Sigmoid colon (tissue), 7 donors: Measurements from ENCODE around the gene RAI14. TPM values are rescaled to one million over a fixed set of nuclear protein-coding genes. Genes with fewer than 3 reads are reported as not detected.

Experiments
- DNase-seq: peaks from one replicate; pipeline ENCODE4 v3.0.0-alpha.2; 2019
- H3K27ac ChIP-seq, 4 donors: fragments of 200-600 bp; sonication (generic); one replicate each; pipeline ENCODE4 v1.5.1; 2016 to 2019; ENCODE audit warnings: mild to moderate bottlenecking in 1 of 4
- H3K27me3 ChIP-seq, 3 donors: fragments of 200-600 bp; sonication (generic); one replicate each; pipeline ENCODE4 v1.5.1; 2019; ENCODE audit warnings: mild to moderate bottlenecking in 1 of 3
- H3K36me3 ChIP-seq, 4 donors: fragments of 200-600 bp; sonication (generic); one replicate each; pipeline ENCODE4 v1.5.1; 2016 to 2019
- H3K4me1 ChIP-seq, 4 donors: fragments of 200-600 bp; sonication (generic); one replicate each; pipeline ENCODE4 v1.5.1; 2017 to 2019
- H3K4me3 ChIP-seq, 4 donors: fragments of 200-600 bp; sonication (generic); one replicate each; pipeline ENCODE4 v1.5.1; 2017 to 2019; ENCODE audit warnings: mild to moderate bottlenecking in 2 of 4, moderate library complexity in 1 of 4
- H3K9me3 ChIP-seq, 4 donors: fragments of 200-600 bp in 3 of 4; sonication (generic) in 3 of 4; one replicate each; pipeline versions ENCODE4 v1.5.1 to v1.6.1; 2013 to 2019
- CTCF ChIP-seq, 4 experiments: fragments of 450-650 bp in 3 of 4; fragments of 200-600 bp in 1 of 4; IDR thresholded peaks; one replicate each; pipeline ENCODE4 v1.5.1; 2016 to 2019; ENCODE audit warnings: antibody characterized with exemption in 4 of 4, mild to moderate bottlenecking in 3 of 4, moderate library complexity in 2 of 4
- EP300 ChIP-seq, 4 donors: sonication (generic); formaldehyde crosslinking; IDR thresholded peaks; one replicate each; pipeline ENCODE4 v1.6.1; 2017; ENCODE audit warnings: antibody characterized with exemption in 4 of 4
- POLR2A ChIP-seq, 2 donors: fragments of 450-650 bp; IDR thresholded peaks; one replicate each; pipeline ENCODE4 v1.6.1; 2016; ENCODE audit warnings: antibody characterized with exemption in 2 of 2, mild to moderate bottlenecking in 2 of 2, moderate library complexity in 2 of 2
- POLR2AphosphoS5 ChIP-seq, 4 donors: sonication (generic); formaldehyde crosslinking; IDR thresholded peaks; one replicate each; pipeline ENCODE4 v1.6.1; 2017; ENCODE audit warnings: antibody characterized with exemption in 4 of 4
- WGBS, 2 donors: extraction: QIAGEN DNeasy Blood & Tissue Kit; methylation state at CpG; one replicate each; pipeline ENCODE4 v1.1.7; 2013; 5-methylcytosine and 5-hydroxymethylcytosine counted together
- intact Hi-C: fragments of 100-400 bp; cut with DNase I; formaldehyde crosslinking; loops from one replicate; pipeline ENCODE4 v1.15.1; 2023
- polyA plus RNA-seq, 3 donors: library from polyadenylated mRNA; stranded (reverse); fragments of 200-250 nt; gene quantifications; one replicate each; pipeline ENCODE4 v1.2.3, GENCODE V29; 2013
- total RNA-seq, 4 donors: library from RNA; depleted of rRNA; stranded (reverse); fragments of >200 nt; gene quantifications; one replicate each; pipeline ENCODE4 v1.1.0, GENCODE V29; 2016
- donor health status: healthy with polysubstance abuse.
- donor health status: Bipolar disorder and iron deficiency.
- donor health status: healthy.

The RAI14 gene
- total and polyA plus RNA-seq, 7 donors = 6.7 to 89.5 (median 23.4) TPM

GRCh38 chr5:34626751-34627150 lies 29.4 kb upstream of the RAI14 start:
- no peak overlapping the region for H3K27ac ChIP-seq
- no peak for DNase-seq
- 76 to 87% methylated on average over 5 of the region's 5 CpGs for WGBS, 2 donors
- H3K36me3 ChIP-seq = no peaks in the 10 kb centered on the region
- no peak for TF ChIP-seq POLR2A (IDR thresholded peaks at IDR 0.05)
- TF ChIP-seq EP300 (IDR thresholded peaks at IDR 0.05) = no peak
- no peak for TF ChIP-seq POLR2AphosphoS5 (IDR thresholded peaks at IDR 0.05)
- TF ChIP-seq CTCF (IDR thresholded peaks at IDR 0.05) = no peak
- H3K4me1 ChIP-seq = peaks cover 0 to 9% (median 3%) of the 10 kb centered on the region in 4 donors
- H3K9me3 ChIP-seq = peaks cover 0 to 5% (median 3%) of the 10 kb centered on the region in 4 donors
- intact Hi-C loops = no loop called here
- no peak overlapping the region for H3K4me3 ChIP-seq
- no peaks in the 10 kb centered on the region for H3K27me3 ChIP-seq

- H3K9me3 ChIP-seq = peaks cover 0 to 5% (median 3%) of the 10 kb centered on the region in 4 donors
- no peaks in the 10 kb centered on the region for H3K4me1 ChIP-seq
- no peak overlapping the region for H3K27ac ChIP-seq
- no peak for TF ChIP-seq POLR2AphosphoS5 (IDR thresholded peaks at IDR 0.05)
- TF ChIP-seq POLR2A (IDR thresholded peaks at IDR 0.05) = no peak
- no peak for TF ChIP-seq CTCF (IDR thresholded peaks at IDR 0.05)
- TF ChIP-seq EP300 (IDR thresholded peaks at IDR 0.05) = no peak
- 10 to 48% methylated on average over 1 of the region's 1 CpG for WGBS, 2 donors
- no peaks in the 10 kb centered on the region for H3K36me3 ChIP-seq
- no peaks in the 10 kb centered on the region for H3K27me3 ChIP-seq
- H3K4me3 ChIP-seq = no peak overlapping the region
- intact Hi-C loops = no loop called here
- no peak for DNase-seq
Observed at GRCh38 chr5:34627794-34628193, 28.3 kb upstream of the RAI14 start.

GRCh38 chr5:34628373-34628772 lies 27.8 kb upstream of the RAI14 start:
- H3K4me1 ChIP-seq = no peaks in the 10 kb centered on the region
- TF ChIP-seq POLR2A (IDR thresholded peaks at IDR 0.05) (no peak), POLR2AphosphoS5 (IDR thresholded peaks at IDR 0.05) (no peak), CTCF (IDR thresholded peaks at IDR 0.05) (no peak), EP300 (IDR thresholded peaks at IDR 0.05) (no peak)
- no peaks in the 10 kb centered on the region for H3K27me3 ChIP-seq
- intact Hi-C loops = no loop called here
- H3K27ac ChIP-seq = no peak overlapping the region
- 76 to 79% methylated on average over 3 of the region's 3 CpGs for WGBS, 2 donors
- DNase-seq = no peak
- peaks cover 0 to 5% (median 3%) of the 10 kb centered on the region in 4 donors for H3K9me3 ChIP-seq
- H3K4me3 ChIP-seq = no peak overlapping the region
- H3K36me3 ChIP-seq = no peaks in the 10 kb centered on the region

GRCh38 chr5:34630596-34630995 lies 25.5 kb upstream of the RAI14 start:
- H3K4me3 ChIP-seq = no peak overlapping the region
- no peak for TF ChIP-seq CTCF (IDR thresholded peaks at IDR 0.05)
- TF ChIP-seq POLR2A (IDR thresholded peaks at IDR 0.05) = no peak
- no peak for TF ChIP-seq EP300 (IDR thresholded peaks at IDR 0.05)
- no peak for TF ChIP-seq POLR2AphosphoS5 (IDR thresholded peaks at IDR 0.05)
- DNase-seq = no peak
- 89 to 92% methylated on average over 4 of the region's 4 CpGs for WGBS, 2 donors
- H3K4me1 ChIP-seq = no peaks in the 10 kb centered on the region
- H3K27me3 ChIP-seq = no peaks in the 10 kb centered on the region
- no peaks in the 10 kb centered on the region for H3K36me3 ChIP-seq
- no peak overlapping the region for H3K27ac ChIP-seq
- H3K9me3 ChIP-seq = peaks cover 0 to 5% (median 3%) of the 10 kb centered on the region in 4 donors
- intact Hi-C loops = no loop called here

- intact Hi-C loops = no loop called here
- H3K9me3 ChIP-seq = peaks cover 0 to 5% (median 3%) of the 10 kb centered on the region in 4 donors
- no peak for DNase-seq
- WGBS, 2 donors = 77 to 86% methylated on average over 8 of the region's 8 CpGs
- H3K4me3 ChIP-seq = no peak overlapping the region
- H3K36me3 ChIP-seq = no peaks in the 10 kb centered on the region
- H3K27ac ChIP-seq = no peak overlapping the region
- no peak for TF ChIP-seq POLR2A (IDR thresholded peaks at IDR 0.05)
- TF ChIP-seq EP300 (IDR thresholded peaks at IDR 0.05) = no peak
- H3K4me1 ChIP-seq = no peaks in the 10 kb centered on the region
- no peaks in the 10 kb centered on the region for H3K27me3 ChIP-seq
Observed at GRCh38 chr5:34632807-34633422, 23.2 kb upstream of the RAI14 start.
